Subcutaneous adipose tissue (tissue), 4 donors: ENCODE data around the gene ARHGAP10. TPM values are rescaled to one million over a fixed set of nuclear protein-coding genes. Genes with fewer than 3 reads are reported as not detected.

Experiments
- total RNA-seq, 4 donors: library from RNA; depleted of rRNA; stranded (reverse); fragments of >200 nt; gene quantifications; one replicate each; pipeline ENCODE4 v1.1.0, GENCODE V29; 2016
- TF ChIP-seq, protein P1 (sequence below): fragments of 450-650 bp; IDR thresholded peaks from one replicate; pipeline ENCODE4 v1.5.1; 2016; ENCODE audit warnings: low read depth, mild to moderate bottlenecking, control low read depth, antibody characterized with exemption, moderate library complexity

ARHGAP10 gene
- total RNA-seq, 4 donors from 2014 or later, result 77.1 to 129 (median 98.1) TPM

DNA sequence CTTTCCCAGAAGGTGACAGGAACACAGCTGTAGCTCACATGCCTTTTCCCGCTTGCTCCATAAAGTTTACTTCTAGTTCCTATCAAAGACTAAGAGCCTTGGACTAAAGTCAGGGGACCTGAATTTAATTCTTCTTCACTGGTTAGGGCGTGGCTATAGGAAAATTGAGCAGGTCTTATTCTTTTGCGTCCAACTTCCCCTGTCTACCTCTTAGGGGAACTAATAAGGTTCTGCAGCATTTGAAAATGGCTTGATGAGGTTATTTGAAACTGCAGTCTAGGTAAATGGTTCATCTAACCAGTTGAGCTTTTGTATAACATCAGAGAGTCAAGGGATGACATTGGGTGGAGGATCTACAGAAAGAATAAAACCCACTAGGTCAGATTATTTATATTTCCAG lies 2.6 kb downstream of the ARHGAP10 start:
- TF ChIP-seq, protein P1, sequence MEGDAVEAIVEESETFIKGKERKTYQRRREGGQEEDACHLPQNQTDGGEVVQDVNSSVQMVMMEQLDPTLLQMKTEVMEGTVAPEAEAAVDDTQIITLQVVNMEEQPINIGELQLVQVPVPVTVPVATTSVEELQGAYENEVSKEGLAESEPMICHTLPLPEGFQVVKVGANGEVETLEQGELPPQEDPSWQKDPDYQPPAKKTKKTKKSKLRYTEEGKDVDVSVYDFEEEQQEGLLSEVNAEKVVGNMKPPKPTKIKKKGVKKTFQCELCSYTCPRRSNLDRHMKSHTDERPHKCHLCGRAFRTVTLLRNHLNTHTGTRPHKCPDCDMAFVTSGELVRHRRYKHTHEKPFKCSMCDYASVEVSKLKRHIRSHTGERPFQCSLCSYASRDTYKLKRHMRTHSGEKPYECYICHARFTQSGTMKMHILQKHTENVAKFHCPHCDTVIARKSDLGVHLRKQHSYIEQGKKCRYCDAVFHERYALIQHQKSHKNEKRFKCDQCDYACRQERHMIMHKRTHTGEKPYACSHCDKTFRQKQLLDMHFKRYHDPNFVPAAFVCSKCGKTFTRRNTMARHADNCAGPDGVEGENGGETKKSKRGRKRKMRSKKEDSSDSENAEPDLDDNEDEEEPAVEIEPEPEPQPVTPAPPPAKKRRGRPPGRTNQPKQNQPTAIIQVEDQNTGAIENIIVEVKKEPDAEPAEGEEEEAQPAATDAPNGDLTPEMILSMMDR, result no peak

DNA sequence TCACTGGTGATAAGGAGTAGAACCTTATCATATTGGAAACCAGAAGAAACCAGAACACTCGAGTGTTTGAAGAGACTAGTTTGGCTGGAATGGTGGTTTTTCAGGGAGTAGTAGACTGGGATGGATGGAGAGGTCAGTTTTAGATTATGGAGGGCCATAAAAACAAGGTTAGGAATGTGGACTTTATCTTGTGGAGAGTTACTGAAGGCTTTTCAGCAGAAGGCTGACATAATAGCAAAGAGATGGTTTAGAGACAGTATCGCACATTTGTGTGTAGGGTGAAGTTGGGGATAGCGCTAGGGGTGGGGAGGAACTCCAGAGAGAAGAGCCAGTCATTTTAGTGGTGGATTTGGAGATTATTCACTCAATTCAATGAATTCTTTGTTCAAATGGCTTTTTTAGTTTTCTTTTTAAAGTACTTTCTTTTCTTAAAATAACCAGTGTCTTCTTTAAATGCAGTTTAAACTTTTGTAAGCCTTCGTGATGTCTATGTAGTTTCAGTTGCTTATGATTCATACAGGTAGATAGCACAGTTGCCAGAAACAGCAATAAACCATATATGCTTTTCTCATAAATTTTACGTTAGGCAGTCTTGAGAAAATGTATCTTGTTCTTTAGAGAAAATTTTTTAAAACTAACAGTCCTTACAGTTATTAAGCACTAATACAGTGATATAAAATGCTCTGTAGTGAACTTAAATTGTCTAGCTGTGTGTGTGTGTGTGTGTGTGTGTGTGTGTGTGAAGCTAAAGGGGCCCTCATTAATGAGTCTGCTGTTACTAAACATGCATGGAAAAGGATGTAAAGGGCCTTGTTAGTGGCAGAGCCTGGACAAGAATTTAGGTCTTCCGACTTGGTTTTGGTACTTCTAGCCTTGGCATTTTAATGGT lies 3.8 kb downstream of the ARHGAP10 start:
- TF ChIP-seq, protein P1, result no peak

DNA sequence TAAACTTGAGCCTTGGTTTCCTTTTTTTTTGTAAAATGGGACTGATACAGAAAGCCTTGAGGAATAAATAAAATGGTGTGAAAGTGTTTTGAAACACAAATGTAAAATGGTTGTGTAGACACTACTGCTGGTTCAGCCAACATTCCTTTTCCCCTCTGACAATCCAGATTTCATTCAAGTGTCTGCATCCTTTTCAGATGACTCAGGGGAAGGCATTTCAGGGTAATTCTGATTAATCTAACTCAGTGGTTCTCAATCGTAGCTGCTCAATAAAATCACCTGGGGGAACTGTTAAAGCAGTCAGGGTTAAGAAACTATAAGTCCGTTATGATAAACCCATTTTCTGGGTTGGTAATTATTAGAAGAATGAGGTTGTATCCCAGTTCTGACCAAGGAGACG lies 4.6 kb downstream of the ARHGAP10 start:
- TF ChIP-seq, protein P1, result no peak

DNA sequence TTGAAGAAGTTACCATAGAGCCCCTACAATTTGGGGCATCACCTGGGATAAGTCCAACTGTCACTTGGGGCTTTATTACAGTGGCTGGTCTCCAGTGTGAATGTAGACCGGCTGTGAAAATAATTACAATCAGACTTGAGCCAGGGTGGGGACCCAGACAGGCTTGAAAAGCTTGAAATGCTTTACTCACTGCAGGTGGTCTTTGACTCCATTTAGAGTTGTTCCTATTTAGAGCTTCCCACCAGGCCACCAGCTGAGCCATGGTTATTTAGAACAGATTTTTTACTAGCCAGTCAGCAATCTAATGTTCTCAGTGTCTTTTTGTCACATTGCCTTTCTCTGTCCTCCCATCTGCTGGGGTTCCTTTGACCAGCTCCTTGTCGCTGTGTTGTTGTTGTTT lies 5.7 kb downstream of the ARHGAP10 start:
- TF ChIP-seq, protein P1, result no peak

DNA sequence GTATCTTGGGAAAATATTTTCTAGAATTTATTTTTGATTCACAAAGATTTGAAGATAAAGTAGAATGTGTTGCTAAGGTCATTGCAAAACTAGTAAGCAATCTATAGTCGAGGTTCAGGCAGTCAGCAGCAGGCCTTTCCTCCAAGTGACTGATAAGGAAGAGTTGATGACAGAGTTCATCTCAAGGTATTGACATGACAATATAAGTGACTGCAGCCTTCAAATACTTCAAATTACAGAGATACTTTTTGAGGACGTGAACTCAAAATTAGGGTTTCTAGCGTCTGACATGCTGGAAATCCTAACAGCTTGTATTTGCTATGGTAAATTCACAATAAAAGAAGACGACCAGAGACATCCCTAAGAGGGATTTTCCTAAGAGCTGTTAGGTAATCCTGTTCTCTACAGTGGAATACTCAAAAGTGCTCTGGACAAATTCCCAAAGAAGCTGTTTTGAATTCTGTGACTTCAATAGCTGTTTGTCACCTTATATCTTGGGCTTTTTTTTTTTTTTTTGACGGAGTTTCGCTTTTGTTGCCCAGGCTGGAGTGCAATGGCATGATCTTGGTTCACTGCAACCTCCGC lies 7.4 kb downstream of the ARHGAP10 start:
- TF ChIP-seq, protein P1, result no peak

DNA sequence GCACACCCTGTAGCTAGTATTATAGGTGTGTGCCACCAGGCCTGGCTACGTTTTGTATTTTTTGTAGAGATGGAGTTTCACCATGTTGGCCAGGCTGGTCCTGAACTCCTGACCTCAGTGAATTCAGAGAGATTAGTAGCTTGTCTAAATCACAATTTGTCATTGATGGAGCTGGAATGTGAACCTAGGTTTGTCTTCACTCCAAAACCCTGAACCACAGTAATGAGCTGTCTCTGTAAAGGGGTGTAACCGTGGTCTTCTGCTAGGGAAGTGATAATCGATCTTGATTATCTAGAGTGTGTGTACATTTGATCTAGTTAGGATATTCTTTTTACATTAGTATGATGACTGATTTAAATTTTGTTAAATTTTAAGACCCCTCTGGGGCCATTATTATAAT lies 8.3 kb downstream of the ARHGAP10 start:
- TF ChIP-seq, protein P1, result no peak

DNA sequence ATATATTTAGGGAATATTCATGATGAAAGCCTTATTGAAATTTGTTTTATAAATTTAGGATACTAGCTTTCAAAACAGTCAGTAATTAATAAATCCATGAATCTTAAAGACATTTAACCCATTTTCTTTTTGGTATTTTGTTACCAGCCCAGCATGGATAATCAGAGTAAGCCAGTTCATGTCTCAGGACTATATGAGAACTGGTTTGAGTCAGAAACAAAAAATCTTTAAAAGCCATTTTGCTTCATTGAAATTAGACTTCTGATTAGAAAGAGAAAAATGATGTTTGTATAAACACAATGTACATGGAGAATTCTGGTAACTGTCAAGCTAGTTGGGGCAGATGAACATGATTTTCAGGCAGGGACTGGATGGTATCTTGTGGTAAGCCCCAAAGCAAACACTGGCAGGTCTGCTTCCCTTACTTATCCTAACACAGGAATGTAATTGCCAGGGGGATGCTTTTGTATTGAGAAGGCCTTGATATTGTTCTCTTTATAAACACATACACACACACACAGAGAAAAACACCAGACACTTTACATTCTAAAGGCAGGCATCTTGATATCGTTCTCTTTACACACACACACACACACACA lies 9.4 kb downstream of the ARHGAP10 start:
- TF ChIP-seq, protein P1, result no peak
